Fibroblast of skin of right quadriceps (primary cell): ENCODE measurements around the gene TRIM65.
A peak's percentile ranks its signal among the peaks of the same experiment; 100 is the strongest.

Experiments used
- DNase-seq: peaks from one replicate; pipeline ENCODE4 v3.0.0-alpha.2; 2013

TRIM65 gene

DNA sequence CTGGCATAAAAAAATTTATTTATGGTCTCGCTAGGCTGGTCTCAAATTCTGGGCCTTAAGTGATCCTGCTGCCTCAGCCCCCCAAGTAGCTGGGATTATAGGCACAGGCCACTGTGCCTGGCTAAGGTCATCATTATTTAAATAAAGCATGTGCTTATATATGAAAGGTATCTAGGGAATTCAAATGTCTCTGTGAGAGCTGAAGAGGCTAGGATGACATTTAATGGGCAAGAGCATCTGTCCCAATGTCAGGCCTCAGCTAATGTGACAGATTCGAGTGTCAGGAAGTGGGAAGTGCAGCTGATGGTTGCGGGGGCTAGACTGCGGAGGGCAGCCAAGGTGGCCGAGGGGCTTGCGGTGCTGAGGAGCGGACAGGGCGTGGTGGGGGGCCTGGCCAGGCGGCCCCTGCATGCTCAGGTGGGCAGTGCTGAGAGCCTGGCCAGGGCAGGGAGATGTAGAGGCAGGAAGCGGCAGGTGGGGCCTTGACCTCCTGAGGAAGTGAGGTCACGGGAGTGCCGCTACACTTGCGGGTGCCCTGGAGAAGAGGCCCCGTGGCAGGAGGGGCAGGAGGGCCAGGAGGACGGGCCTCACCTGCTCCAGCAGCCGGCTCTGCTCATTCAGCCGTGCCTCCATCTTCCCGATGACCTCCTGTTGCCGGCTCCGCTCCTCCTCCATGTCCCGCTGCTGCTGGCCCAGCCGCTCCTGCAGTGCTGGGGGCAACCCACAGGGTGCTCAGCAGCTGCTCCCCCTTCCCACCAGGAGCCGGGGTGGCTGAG is 20.6 kb upstream of the TRIM65 start:
- DNase-seq = no peak

DNA sequence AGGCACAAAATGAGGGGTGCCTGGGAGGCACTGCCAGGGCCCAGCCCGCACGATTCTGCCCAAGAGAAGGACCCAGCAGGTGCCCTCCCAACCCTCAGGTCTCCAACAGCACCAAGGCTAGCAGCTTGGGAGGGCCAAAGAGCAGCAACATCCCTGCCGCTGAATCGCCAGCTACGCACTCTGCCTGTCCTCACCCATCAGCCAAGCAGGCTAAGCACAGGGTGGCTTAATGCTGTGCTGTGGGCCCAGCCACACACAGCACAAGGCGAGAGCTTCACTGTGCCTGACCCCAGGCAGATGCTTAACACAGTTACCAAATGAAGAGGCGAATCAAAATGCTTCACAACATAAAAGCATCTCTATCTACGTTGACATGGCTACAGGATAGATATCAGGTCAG is 18.5 kb upstream of the TRIM65 start:
- no peak for DNase-seq

DNA sequence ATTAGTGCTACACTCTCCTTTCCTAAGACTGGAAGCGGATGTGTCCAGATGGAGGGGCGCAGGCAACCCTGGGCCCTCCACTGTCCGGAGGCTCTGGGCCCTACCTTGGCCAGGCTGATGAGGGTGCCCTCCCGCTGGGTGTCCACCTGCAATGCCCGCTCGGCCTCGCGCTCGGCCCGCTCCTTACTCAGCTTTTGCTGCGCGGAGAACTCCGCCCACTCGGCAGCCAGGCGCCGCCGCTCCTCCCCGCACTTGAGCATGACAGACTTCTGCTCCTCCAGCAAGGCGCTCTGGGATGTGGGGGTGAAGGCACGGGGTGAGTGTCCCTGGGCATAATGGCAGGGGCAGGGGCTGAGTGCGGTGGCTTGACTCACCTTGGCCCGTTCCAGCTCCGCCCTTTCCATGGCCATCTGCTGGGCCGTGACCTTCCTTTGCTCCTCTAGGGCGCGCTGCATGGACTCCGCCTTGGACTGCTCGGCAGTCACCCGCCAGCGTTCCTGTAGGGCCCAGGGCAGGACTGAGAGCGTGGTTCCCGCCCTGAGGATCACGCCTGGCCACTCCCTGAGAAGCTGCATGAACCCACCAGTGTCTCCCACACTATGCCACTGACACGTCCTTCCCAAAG is 18.0 kb upstream of the TRIM65 start:
- DNase-seq = no peak

DNA sequence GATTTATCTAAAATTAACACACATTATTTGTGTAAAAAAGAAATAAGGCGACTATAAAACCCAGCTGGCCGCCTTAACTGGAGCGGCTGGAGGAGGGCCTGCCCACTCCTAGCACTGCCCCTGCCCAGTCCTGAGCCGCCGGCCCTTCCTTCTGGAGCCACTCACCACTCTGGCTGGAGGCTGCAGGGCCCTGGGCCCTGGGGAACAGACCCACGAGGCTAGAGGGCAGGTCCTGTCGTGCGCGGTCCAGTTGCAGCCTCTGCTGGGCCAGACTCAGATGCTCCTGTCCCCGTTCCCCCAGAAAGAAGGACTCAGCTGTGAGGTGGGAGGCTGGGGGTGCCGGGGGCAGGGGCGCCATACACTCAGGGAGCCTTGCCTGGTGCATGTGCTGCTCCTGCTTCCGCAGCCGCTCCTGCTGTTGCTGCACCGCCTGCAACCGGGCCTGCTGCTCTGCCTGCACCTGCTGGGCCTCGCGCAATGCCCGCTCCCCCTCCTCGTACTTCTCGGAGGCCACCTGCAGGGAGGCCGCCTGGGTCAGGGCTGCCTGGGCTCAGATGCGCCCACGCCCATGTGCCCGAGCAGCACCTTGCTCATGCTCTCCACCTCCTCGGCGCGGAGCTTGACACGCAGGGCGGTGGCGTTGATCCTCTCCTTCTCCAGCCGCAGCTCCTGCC is 16.9 kb upstream of the TRIM65 start:
- no peak for DNase-seq

DNA sequence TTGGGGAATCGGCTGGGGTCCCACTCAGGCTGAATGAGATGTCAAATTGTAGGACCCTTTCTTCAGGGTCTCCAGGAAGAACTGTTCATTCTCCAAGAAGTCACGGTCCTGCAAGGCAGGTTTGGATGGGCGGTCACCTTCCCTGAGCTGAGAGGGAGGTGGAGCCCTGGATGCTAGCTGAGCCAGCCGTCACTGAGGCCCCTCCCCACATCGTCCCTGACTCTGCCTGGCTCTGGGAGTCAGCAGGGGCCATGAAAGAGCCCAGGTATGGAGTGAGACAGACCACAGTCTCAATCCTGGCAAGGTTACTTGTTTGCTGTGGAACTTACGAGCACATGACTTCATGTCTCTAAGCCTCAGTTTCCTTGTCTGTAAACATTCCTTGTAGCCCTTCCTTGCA is 13.9 kb upstream of the TRIM65 start:
- DNase-seq = no peak

DNA sequence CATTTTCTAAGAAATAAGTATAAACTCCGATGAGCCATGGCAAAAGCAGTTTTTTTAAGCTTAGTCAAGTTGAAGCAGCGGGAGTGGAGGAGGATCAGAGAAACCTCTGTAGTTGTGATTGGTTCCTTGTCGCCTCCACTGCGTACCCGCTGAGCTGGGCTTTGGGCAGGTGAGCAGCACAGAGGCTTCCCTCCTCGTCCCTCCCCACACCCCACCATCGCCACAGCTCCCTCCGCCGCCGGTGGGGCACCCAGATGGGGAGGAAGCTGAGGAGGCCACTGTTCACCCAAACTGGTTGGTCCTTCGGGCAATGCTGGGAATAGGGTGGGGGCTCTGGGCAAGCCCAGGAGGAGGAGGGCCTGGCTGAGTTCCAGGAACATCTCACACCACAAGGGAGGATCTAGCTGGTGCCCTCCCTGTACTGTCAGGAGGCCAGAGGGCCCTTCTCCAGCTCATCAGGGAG is 13.1 kb upstream of the TRIM65 start:
- no peak for DNase-seq

DNA sequence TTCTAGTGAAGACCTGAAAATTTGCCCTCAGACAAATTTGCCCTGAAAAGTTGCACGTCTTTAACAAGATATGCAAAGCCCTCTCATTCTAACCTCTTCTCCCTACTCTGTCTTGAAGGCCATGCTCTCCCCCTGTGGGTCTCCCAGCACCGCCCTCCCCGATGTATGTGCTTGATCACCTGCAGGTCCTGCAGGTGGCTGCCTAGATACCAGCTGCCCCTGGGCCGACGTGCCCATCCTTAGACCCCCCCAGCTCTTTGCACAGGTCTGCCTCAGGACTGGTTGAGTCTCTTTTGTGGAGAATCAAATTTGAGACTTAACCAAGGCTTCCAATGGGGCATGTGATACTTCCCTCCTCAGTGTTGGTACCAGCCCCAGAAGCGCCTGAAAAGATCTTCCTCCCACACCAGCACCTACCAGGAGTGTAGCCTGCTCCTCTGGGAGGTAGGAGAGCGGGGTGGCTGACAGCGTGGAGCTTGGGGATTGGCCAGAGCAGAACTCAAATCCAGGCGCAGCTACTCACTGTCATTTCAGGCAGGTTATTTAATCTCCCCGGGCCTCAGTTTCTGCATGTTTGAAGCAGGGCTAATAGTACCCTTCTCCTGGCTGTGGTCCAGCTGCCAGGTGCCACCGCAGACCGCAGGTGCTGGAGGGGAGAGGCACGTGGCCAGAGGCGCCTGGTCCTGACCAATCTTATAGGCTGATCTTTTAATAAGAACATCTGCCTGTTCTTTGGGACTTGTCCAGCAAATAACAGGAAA is 12.5 kb upstream of the TRIM65 start:
- no peak for DNase-seq

DNA sequence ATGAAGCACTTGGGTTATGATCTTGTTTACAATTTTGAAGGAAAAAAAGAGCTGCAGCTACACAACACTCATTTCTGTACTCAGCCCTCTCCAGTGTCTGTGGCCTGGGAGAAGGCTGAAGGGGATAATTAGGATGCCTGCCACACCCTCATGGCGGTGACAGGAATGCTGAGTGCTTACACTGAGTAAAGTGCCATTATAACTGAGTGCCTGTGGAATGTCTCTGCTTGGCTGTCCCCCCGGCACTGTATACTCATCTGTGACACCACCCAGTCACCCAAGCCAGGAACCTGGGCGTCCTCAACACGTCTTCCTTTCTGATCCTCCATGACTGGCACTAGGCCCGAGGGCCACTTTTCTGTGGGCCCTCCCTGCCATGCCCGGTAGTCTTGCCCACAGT is 11.4 kb upstream of the TRIM65 start:
- DNase-seq = no peak

DNA sequence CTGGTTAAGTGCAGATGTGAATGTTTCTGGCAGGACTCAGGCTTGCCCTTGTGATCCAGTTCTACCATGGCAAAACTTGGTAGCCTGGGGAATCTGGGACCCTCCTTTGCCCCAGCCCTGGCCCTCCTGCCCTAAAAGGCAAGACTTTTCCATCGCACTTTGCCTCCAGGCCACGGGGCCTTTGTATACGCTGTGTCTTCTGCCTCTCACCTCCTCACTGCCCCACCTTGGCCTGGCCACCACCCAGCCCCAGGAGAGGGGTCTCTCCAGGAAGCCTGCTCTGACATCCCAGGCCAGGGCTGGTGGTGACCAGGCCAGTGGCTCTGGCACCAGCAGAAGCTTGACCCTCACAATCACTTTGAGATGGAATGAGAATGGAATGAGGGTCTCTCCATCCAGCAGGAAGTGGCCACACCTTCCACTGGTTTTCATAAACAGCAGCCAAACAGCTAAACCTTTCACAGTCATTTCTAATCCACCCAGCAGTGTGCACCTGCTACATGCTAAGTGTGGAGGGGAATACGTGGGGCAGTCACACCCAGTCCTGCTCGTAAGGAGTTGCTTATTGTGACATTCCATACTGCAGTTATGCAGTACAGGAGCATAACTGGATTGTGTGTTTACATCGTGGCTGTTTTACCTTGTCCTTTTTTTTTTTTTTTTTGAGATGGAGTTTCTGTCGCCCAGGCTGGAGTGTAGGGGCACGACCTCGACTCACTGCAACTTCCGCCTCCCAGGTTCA is 9.6 kb upstream of the TRIM65 start:
- no peak for DNase-seq

DNA sequence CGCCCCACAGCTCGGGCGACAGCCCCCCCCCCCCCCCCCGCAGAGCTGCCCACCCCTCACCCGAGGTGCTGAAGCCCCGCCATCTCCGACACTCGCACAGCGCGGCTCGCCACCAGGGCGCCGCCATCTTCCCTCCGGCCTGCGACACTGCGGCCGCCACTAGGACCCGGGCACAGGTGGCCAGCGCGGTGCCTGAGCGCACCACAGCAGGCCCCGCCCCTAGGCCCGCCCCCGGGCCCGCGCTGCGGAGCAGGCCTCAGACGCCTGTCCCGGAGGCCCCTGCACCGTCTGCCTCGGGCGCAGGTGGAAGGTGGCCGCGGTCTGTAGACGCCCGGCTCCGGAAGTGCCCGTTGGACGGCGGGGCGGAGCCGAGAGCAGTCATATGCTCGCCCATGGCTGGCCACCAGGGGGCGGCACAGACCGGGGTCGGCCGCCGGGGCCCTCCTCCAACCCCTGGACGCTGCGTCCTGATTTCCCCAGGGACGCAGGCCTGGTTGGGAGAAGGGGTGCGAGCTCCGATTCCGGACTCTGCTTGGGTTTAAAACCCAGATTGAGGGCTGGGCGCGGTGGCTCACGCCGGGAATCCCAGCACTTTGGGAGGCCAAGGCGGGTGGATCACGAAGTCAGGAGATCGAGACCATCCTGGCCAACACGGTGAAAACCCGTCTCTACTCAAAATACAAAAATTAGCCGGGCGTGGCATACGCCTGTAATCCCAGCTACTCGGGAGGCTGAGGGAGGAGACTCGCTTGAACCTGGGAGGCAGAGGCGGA is 8.2 kb upstream of the TRIM65 start, which contains the start of gene MRPL38:
MRPL38 (minus strand) TSS at position 136 of the 773 bp plus-strand sequence; CDS start at position 127, 9 bp downstream.
- peak; percentile 94 for DNase-seq

DNA sequence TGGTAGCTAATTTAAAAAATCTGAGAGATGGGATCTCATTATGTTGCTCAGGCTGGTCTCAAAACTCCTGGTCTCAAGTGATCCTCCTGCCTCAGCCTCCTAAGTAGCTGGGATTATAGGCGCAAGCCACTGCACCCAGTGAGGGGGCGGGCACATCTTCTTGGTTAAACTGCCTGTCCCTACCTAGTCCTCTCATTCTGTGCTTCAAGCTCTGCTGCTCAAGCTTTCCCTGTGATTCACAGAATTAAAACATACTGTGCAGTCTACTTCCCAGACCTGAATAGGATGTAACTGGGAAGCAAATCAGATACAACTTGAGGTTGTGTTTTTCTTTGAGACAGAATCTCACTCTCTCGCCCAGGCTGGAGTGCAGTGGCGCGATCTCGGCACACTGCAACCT is 5.7 kb upstream of the TRIM65 start:
- no peak for DNase-seq

DNA sequence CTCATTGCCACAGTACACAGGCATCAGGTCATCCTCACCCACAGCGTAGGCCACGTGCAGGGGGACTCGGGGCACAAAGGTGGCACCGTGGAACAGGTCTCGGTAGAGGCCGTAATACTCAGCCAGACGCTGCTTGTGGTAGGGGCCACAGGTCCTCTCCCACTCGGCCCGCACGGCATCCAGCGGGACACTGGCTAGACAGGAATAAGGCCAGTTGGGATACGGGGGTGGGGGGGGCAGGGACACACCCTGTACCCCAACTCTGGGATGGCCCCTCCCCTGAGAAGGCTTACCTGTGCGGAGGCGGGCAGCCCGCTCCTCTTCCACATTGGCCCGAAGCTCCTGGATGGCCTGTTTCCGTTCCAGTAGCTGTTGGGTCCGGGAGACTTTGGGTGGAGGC is 5.0 kb upstream of the TRIM65 start:
- no peak for DNase-seq

DNA sequence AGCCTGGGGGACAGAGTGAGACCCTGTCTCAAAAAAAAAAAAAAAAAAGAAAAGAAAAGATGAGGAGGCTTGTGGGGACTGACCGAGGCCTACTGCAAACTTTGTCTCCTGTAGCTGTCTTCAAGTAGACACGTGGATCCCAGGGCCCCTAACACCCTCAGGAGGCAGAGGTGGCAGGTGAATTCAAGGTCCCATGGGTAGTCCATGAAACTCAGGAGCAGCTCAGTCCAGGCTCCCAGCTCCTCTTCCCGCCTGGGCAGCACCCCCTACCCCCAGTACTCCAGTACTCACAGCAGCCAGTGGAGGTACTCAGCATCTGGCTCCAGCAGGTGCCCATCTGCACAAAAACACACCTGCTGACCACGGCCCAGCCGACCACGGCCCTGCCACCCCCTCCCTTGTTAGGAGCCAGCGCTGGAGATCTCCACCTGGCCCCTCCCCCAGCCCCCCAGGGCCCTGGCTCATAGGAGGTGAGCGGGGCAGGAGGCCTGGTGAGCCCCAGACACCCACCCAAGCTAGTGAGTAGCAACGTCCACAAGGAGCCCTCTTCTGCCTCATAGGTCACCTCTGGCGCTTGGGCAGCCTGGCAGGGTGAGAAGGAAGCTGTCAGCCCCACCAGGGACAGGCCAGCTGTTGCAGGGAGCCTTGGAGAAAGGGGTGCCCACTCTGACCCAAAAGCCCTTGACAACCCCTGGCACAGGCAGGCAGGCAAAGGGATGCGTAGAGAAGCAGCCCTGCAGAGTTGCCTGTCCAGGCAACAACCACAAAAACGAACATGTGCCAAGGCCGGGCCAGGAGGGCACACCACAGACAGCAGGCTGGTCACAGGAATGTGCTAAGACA is 4.2 kb upstream of the TRIM65 start:
- no peak for DNase-seq

DNA sequence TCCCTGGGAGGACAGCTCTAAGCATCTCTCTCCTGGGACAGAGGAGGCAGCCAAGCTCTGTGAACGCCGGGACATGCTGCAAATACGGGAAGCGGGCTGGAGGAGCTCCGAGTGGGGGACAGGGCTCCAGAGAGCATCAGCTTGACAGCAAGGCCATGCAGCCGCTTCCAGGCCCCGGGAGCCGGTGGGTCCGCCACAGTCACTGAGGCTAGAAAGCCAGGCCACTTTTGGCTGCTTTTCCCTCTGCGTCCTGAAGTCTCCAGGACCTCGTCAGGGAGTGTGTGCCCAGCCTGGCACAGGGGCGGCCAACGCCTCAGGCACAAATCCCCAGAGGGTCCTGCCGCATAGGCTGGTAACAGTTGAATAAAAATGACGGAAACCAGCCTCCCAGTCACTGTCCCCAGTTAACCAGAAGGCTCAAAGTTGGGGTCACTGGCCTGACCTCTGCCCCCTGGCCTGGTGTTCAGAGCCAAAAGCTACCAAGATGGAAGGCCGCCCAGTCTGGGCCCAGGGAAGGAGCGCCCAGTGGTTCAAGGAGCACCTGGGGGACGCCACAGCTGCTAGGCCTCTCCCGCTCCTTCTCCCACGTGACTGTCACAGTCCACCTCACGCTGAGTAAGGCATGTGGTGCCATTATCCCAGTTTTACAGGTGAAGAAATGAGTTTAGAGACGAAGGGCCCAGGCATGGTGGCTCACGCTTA is 3.2 kb upstream of the TRIM65 start:
- DNase-seq = no peak

DNA sequence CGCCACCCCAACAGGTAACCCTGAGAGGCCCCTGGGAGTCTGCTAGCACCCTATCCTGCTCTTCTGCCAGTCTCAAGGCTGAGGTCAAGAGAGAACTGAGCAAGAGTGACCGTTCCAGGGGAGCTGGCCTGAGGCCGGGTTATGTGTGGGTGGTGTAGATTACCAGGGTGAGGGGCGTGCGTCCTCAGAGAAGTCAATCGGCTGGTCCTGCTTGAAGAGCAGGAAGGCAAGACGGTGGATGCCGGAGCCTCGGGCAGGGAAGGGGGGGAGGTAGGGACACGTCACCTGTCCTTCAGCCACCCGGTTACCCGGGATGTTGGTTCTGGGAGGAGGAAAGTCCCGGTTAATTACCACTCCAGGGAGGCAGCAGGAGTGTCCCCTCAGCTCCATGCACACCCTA is 2.6 kb upstream of the TRIM65 start:
- DNase-seq = no peak

DNA sequence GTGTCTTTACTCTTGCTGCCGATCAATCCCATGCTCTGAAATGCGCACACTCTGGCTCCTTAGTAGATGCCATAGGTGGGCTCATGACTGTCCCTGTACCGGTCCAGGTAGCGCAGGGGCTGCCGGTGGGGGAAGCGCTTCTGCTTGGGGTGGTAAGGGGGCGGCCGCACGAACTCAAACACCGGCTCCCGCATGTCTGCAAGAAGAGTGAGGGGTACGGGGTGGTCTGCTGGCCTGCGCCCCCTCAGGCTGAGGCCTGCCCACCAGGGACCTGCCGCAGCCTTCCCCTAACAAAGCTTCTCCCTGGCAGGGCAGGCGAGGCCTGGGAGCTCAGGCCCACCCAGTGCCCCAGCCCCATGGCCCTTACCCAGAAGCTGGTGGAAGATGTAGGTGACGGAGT is 2.0 kb upstream of the TRIM65 start:
- no peak for DNase-seq

DNA sequence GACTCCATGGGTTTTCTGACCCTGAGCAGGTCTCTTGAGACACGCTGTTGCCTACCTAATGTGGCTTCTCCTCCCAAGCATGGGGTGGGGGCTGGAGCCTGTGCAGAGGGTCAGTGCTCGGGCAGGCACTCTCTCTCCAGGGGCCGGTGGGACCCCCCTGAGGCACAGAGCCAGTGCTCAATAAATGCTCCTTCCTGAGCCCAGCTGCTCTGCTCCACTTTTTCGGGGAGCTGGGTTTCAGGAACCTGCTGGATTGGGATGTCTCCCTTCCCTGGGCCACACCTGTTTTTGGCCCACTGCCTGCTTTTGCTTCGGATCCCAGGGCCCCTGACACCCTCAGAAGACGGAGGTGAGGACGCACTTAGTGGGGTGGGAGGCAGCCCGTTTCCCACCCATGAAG is 1.3 kb upstream of the TRIM65 start:
- no peak for DNase-seq

DNA sequence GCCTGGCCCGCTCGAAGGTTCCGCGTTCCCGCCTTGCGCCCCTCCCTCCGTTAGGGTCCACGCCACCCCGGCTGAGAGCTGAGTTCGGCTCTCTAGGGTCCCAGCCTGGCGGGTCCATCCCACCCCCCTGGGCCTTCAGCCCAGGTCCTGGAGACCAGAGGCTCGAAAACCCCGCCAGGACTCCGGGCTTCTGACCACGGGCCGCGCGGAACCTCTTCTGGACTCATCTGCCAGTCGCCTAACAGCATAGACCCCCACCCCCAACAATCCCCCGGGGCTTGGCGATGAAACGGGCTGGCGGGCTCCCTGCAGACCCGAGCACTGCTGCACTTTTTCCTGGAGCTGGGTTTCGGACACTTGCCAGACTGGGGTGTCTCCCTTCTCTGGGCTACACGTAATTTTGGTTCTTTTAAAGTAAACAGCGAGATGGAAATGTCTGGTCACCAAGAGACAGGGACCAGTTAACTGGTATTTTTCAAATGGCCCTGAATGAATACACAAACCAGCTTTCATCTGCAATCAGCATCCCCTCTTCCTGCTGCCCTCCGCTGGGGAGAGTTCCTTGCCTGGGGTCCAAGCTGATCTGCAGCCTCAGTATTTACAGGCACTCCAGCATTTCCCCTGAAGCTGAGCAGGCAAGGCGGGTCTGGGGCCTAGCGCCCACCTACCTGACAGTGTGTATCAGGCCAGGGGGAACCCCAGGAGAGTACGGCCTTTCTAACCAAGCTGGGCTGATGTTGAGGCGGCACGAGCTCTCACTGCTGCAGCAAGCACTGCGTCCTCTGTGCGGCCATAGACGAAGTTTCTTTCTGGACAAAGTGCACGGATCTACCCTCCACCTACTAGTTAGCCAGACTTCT is 639 bp upstream of the TRIM65 start:
- no peak for DNase-seq
